HEK293 (cell line): Measurements from ENCODE around the gene CLIP1.
A peak's percentile ranks its signal among the peaks of the same experiment; 100 is the strongest.

Source experiments
- CTCF ChIP-seq: fragments of 450-650 bp; formaldehyde crosslinking; IDR thresholded peaks from 2 replicates; pipeline ENCODE4 v1.5.1; 2016; ENCODE audit warnings: missing biosample characterization, missing genetic modification characterization
- GLIS2 ChIP-seq: fragments of 450-650 bp; formaldehyde crosslinking; IDR thresholded peaks from 2 replicates; pipeline ENCODE4 v1.5.1; 2016; ENCODE audit warnings: missing biosample characterization, missing genetic modification characterization
- HOXC10 ChIP-seq: sonication (generic); formaldehyde crosslinking; IDR thresholded peaks from 2 replicates; pipeline ENCODE4 v1.8.1; 2023; ENCODE audit warnings: mild to moderate bottlenecking, missing genetic modification reagents
- IKZF3 ChIP-seq: fragments of 450-650 bp; IDR thresholded peaks from 2 replicates; pipeline ENCODE4 v1.5.0; 2018; ENCODE audit warnings: missing biosample characterization, mild to moderate bottlenecking, missing genetic modification characterization, moderate library complexity
- KLF8 ChIP-seq: fragments of 450-650 bp; formaldehyde crosslinking; IDR thresholded peaks from 2 replicates; pipeline ENCODE4 v1.5.1; 2016; ENCODE audit warnings: missing biosample characterization, missing genetic modification characterization
- MEIS1 ChIP-seq: sonication (generic); formaldehyde crosslinking; IDR thresholded peaks from 2 replicates; pipeline ENCODE4 v1.8.1; 2022; ENCODE audit warnings: missing genetic modification reagents, mild to moderate bottlenecking, borderline replicate concordance
- PBX3 ChIP-seq: sonication (generic); formaldehyde crosslinking; IDR thresholded peaks from 2 replicates; pipeline ENCODE4 v1.8.1; 2022; ENCODE audit warnings: mild to moderate bottlenecking, moderate library complexity, missing genetic modification reagents
- PRDM1 ChIP-seq: fragments of 450-650 bp; formaldehyde crosslinking; IDR thresholded peaks from 2 replicates; pipeline ENCODE4; 2016; ENCODE audit warnings: missing biosample characterization, missing genetic modification characterization
- SP2 ChIP-seq: fragments of 450-650 bp; formaldehyde crosslinking; IDR thresholded peaks from 2 replicates; pipeline ENCODE4 v1.5.1; 2016; ENCODE audit warnings: missing biosample characterization, missing genetic modification characterization
- YY2 ChIP-seq: fragments of 450-650 bp; formaldehyde crosslinking; IDR thresholded peaks from 2 replicates; pipeline ENCODE4 v1.5.1; 2016; ENCODE audit warnings: missing biosample characterization, missing genetic modification characterization
- ZBTB11 ChIP-seq: fragments of 450-650 bp; formaldehyde crosslinking; conservative IDR thresholded peaks from 2 replicates; pipeline ENCODE4 v1.5.1; 2016; ENCODE audit warnings: low read depth, missing biosample characterization, missing genetic modification characterization
- ZBTB17 ChIP-seq: fragments of 450-650 bp; formaldehyde crosslinking; IDR thresholded peaks from 2 replicates; pipeline ENCODE4 v1.5.1; 2016; ENCODE audit warnings: missing biosample characterization, missing genetic modification characterization
- ZBTB26 ChIP-seq: fragments of 450-650 bp; formaldehyde crosslinking; optimal IDR thresholded peaks from 2 replicates; pipeline ENCODE3; 2016; ENCODE audit warnings: missing biosample characterization, mild to moderate bottlenecking, missing genetic modification characterization
- ZFP69B ChIP-seq: fragments of 450-650 bp; formaldehyde crosslinking; IDR thresholded peaks from 2 replicates; pipeline ENCODE4 v1.5.1; 2016; ENCODE audit warnings: missing biosample characterization, missing genetic modification characterization
- ZIC2 ChIP-seq: fragments of 450-650 bp; formaldehyde crosslinking; IDR thresholded peaks from 2 replicates; pipeline ENCODE4 v1.5.1; 2016; ENCODE audit warnings: missing biosample characterization, missing genetic modification characterization
- ZNF138 ChIP-seq: fragments of 450-650 bp; formaldehyde crosslinking; IDR thresholded peaks from 2 replicates; pipeline ENCODE4 v1.5.1; 2016; ENCODE audit warnings: missing biosample characterization, missing genetic modification characterization, borderline replicate concordance
- ZNF140 ChIP-seq: fragments of 450-650 bp; formaldehyde crosslinking; IDR thresholded peaks from 2 replicates; pipeline ENCODE4 v1.5.1; 2016; ENCODE audit warnings: missing biosample characterization, missing genetic modification characterization
- ZNF169 ChIP-seq: fragments of 450-650 bp; formaldehyde crosslinking; IDR thresholded peaks from 2 replicates; pipeline ENCODE4 v1.5.1; 2016; ENCODE audit warnings: missing biosample characterization, missing genetic modification characterization
- ZNF175 ChIP-seq: fragments of 450-650 bp; formaldehyde crosslinking; IDR thresholded peaks from 2 replicates; pipeline ENCODE4 v1.5.1; 2016; ENCODE audit warnings: missing biosample characterization, missing genetic modification characterization
- ZNF184 ChIP-seq: fragments of 450-650 bp; IDR thresholded peaks from 2 replicates; pipeline ENCODE4 v1.5.1; 2018; ENCODE audit warnings: missing biosample characterization, mild to moderate bottlenecking, missing genetic modification characterization
- ZNF2 ChIP-seq: fragments of 450-650 bp; formaldehyde crosslinking; IDR thresholded peaks from 2 replicates; pipeline ENCODE4 v1.5.1; 2016; ENCODE audit warnings: missing biosample characterization, missing genetic modification characterization
- ZNF23 ChIP-seq: fragments of 450-650 bp; formaldehyde crosslinking; IDR thresholded peaks from 2 replicates; pipeline ENCODE4 v1.5.1; 2016; ENCODE audit warnings: missing biosample characterization, missing genetic modification characterization, borderline replicate concordance
- ZNF24 ChIP-seq: fragments of 450-650 bp; formaldehyde crosslinking; IDR thresholded peaks from 2 replicates; pipeline ENCODE4 v1.5.1; 2016; ENCODE audit warnings: missing biosample characterization, missing genetic modification characterization
- ZNF280C ChIP-seq: fragments of 450-650 bp; formaldehyde crosslinking; IDR thresholded peaks from 2 replicates; pipeline ENCODE4 v1.5.1; 2016; ENCODE audit warnings: missing biosample characterization, missing genetic modification characterization
- ZNF423 ChIP-seq: fragments of 450-650 bp; formaldehyde crosslinking; IDR thresholded peaks from 2 replicates; pipeline ENCODE4 v1.5.1; 2016; ENCODE audit warnings: missing biosample characterization, missing genetic modification characterization
- ZNF514 ChIP-seq: fragments of 450-650 bp; formaldehyde crosslinking; IDR thresholded peaks from 2 replicates; pipeline ENCODE4 v1.5.1; 2016; ENCODE audit warnings: missing biosample characterization, missing genetic modification characterization
- ZNF623 ChIP-seq: fragments of 450-650 bp; formaldehyde crosslinking; IDR thresholded peaks from 2 replicates; pipeline ENCODE4 v1.5.1; 2016; ENCODE audit warnings: missing biosample characterization, missing genetic modification characterization
- ZNF629 ChIP-seq: fragments of 450-650 bp; formaldehyde crosslinking; IDR thresholded peaks from 2 replicates; pipeline ENCODE4 v1.5.1; 2017; ENCODE audit warnings: missing biosample characterization, missing genetic modification characterization
- ZNF654 ChIP-seq: fragments of 450-650 bp; formaldehyde crosslinking; IDR thresholded peaks from 2 replicates; pipeline ENCODE4 v1.5.1; 2016; ENCODE audit warnings: low read depth, missing biosample characterization, missing genetic modification characterization
- ZNF660 ChIP-seq: fragments of 450-650 bp; IDR thresholded peaks from 2 replicates; pipeline ENCODE4 v1.5.1; 2018; ENCODE audit warnings: missing biosample characterization, mild to moderate bottlenecking, missing genetic modification characterization
- ZNF747 ChIP-seq: fragments of 450-650 bp; formaldehyde crosslinking; IDR thresholded peaks from 2 replicates; pipeline ENCODE4 v1.5.1; 2016; ENCODE audit warnings: missing biosample characterization, missing genetic modification characterization

Gene CLIP1

GRCh38 chr12:122421821-122422729 is at the start of gene CLIP1 (continued):
- TF ChIP-seq ZNF24 (tag by site-specific recombination): no peak
- no peak for TF ChIP-seq ZNF140 (tag by site-specific recombination)
- no peak for TF ChIP-seq ZNF23 (tag by site-specific recombination)
- 0 out of 2 replicates have a peak, but pooled peaks have one; percentile 25 for TF ChIP-seq ZNF629 (tag by site-specific recombination)
- peak; percentile 55 for TF ChIP-seq ZBTB11 (tag by site-specific recombination)
- TF ChIP-seq MEIS1 (CRISPR knock-in tag): no peak
- peak; percentile 89 for TF ChIP-seq IKZF3
- peak; percentile 71 for TF ChIP-seq CTCF
- peak; percentile 34 for TF ChIP-seq SP2 (tag by site-specific recombination)
- TF ChIP-seq ZNF623 (tag by site-specific recombination): no peak
- TF ChIP-seq ZBTB17 (tag by site-specific recombination): peak; percentile 80
- TF ChIP-seq ZNF654: no peak
- peak; percentile 56; the same call in 1 of the 2 replicates for TF ChIP-seq ZNF423
- no peak for TF ChIP-seq ZNF138
- peak; percentile 65 for TF ChIP-seq ZIC2 (tag by site-specific recombination)
- TF ChIP-seq HOXC10 (CRISPR knock-in tag): no peak
- TF ChIP-seq ZNF2 (tag by site-specific recombination): 0 out of 2 replicates have a peak, but pooled peaks have one; percentile 18
- peak; percentile 67 for TF ChIP-seq ZNF660 (tag by site-specific recombination)
- no peak for TF ChIP-seq ZNF747
- TF ChIP-seq ZNF175 (tag by site-specific recombination): no peak
- TF ChIP-seq KLF8 (tag by site-specific recombination): peak; percentile 33; the same call in 1 of the 2 replicates
- TF ChIP-seq ZNF280C (tag by site-specific recombination): no peak
- TF ChIP-seq ZNF169: no peak
- peak; percentile 37; the same call in 1 of the 2 replicates for TF ChIP-seq YY2 (tag by site-specific recombination)
- TF ChIP-seq ZBTB26 (tag by site-specific recombination): peak; percentile 52
- no peak for TF ChIP-seq PRDM1 (tag by site-specific recombination)
- 0 out of 2 replicates have a peak, but pooled peaks have one; percentile 8 for TF ChIP-seq PBX3
- TF ChIP-seq ZNF184 (tag by site-specific recombination): no peak
- TF ChIP-seq GLIS2: peak; percentile 87
- TF ChIP-seq ZNF514 (tag by site-specific recombination): no peak
- TF ChIP-seq ZFP69B (tag by site-specific recombination): peak; percentile 25; the same call in 1 of the 2 replicates
